Left ventricle myocardium superior (tissue), 1 donor: ENCODE data around the gene ZNF582. TPM values are rescaled to one million over a fixed set of nuclear protein-coding genes. Genes with fewer than 3 reads are reported as not detected.

Experiments
- ATAC-seq: fragments of 200-7000 bp; cut with Tn5 transposase; one replicate; pipeline ENCODE4 v1.9.1; 2020; ENCODE audit warnings: mild to moderate bottlenecking, moderate library complexity
- DNase-seq: peaks from one replicate; pipeline ENCODE4 v3.0.0-alpha.2; 2020
- intact Hi-C: fragments of 100-400 bp; cut with micrococcal nuclease; formaldehyde crosslinking; loops from one replicate; pipeline ENCODE4 v1.11.0; 2022
- long read RNA-seq: library from polyadenylated mRNA; unstranded; transcript quantifications from one replicate; pipeline ENCODE4 v2.0.0, GENCODE V29; 2021
- total RNA-seq: library from RNA; stranded (reverse); fragmentation: NEBNext Ultra II Directional; extraction: Animal tissue kit (Norgen Biotek cat#: 25700); gene quantifications from one replicate; pipeline ENCODE4 v1.2.1, GENCODE V29; 2021
- donor health status: DM: no; HTN: yes; CAD: no; lungs with severe emphysema.

ZNF582 gene
- total RNA-seq: 5.5 TPM
- long read RNA-seq, transcript ZNF582-202 (5 exons, 2,053 nt): major isoform, 5 of 10 reads
- long read RNA-seq, partial matches to known transcripts: 0 of 10 reads
- long read RNA-seq, other reads (novel, unspliced or antisense): 3 of 10 reads

GRCh38 chr19:56393119-56394012 is at the start of gene ZNF582:
Gene ZNF582 (minus strand): TSS chr19:56393534. CDS start chr19:56391752, 1,782 bp downstream.
- ATAC-seq (peak; percentile 99), DNase-seq (peak; percentile 98)
- intact Hi-C loops: no loop called here

- ATAC-seq (no peak), DNase-seq (no peak)
- intact Hi-C loops: no loop called here
These were observed 48.0 kb upstream of the ZNF582 start for GRCh38 chr19:56441206-56441792.

GRCh38 chr19:56423985-56424353 is 30.6 kb upstream of the ZNF582 start:
- DNase-seq: no peak
- intact Hi-C loops: no loop called here
- no peak for ATAC-seq

- ATAC-seq (no peak), DNase-seq (no peak)
- intact Hi-C loops: no loop called here
These were observed 30.1 kb upstream of the ZNF582 start for GRCh38 chr19:56423276-56423984.

GRCh38 chr19:56405062-56405461 is 11.7 kb upstream of the ZNF582 start:
- DNase-seq: no peak
- intact Hi-C loops: no loop called here
- ATAC-seq: no peak

GRCh38 chr19:56404705-56405056 is 11.3 kb upstream of the ZNF582 start:
- ATAC-seq: peak; percentile 0
- intact Hi-C loops: no loop called here
- DNase-seq: no peak

- intact Hi-C loops: no loop called here
These were observed 10.7 kb upstream of the ZNF582 start, which contains the start of gene ZNF583 for GRCh38 chr19:56403764-56404704. Gene ZNF583 (plus strand): TSS chr19:56404332. CDS start chr19:56407115, 2,783 bp downstream.

GRCh38 chr19:56403261-56403660 is 9.9 kb upstream of the ZNF582 start:
- intact Hi-C loops: no loop called here
- DNase-seq: no peak
- no peak for ATAC-seq

More at GRCh38 chr19:56403764-56404704, 10.7 kb upstream of the ZNF582 start, which contains the start of gene ZNF583:
- DNase-seq: peak; percentile 99
- peak; percentile 99 for ATAC-seq

GRCh38 chr19:56400485-56400884 is 7.2 kb upstream of the ZNF582 start:
- intact Hi-C loops: no loop called here

GRCh38 chr19:56398809-56399208 is 5.5 kb upstream of the ZNF582 start:
- ATAC-seq (no peak), DNase-seq (no peak)
- intact Hi-C loops: no loop called here

More at GRCh38 chr19:56400485-56400884, 7.2 kb upstream of the ZNF582 start:
- DNase-seq (no peak), ATAC-seq (no peak)

GRCh38 chr19:56383826-56384605 is 9.3 kb downstream of the ZNF582 start:
- no peak for DNase-seq
- no peak for ATAC-seq
- intact Hi-C loops: no loop called here

GRCh38 chr19:56377105-56377924 is 16.0 kb downstream of the ZNF582 start:
- intact Hi-C loops: no loop called here
- no peak for DNase-seq
- no peak for ATAC-seq

GRCh38 chr19:56372281-56372680 is 21.1 kb downstream of the ZNF582 start:
- intact Hi-C loops: no loop called here
- ATAC-seq: no peak
- DNase-seq: no peak

GRCh38 chr19:56369886-56370676 is 23.3 kb downstream of the ZNF582 start:
- intact Hi-C loops: no loop called here
- ATAC-seq: no peak
- no peak for DNase-seq

GRCh38 chr19:56367829-56368711 is 25.3 kb downstream of the ZNF582 start:
- DNase-seq: peak; percentile 97
- intact Hi-C loops: no loop called here
- peak; percentile 99 for ATAC-seq
